Spinal cord (tissue), 10 donors: ENCODE results near the gene CNGA1. TPM values are rescaled to one million over a fixed set of nuclear protein-coding genes. Genes with fewer than 3 reads are reported as not detected.

Experiments used
- DNase-seq, 6 donors: peaks; one replicate each; pipeline versions ENCODE4 v3.0.0 to v3.0.0-alpha.2; 2013 to 2015; ENCODE audit warnings: low spot score in 6 of 6, low read depth in 4 of 6
- H3K27ac ChIP-seq: one replicate; pipeline ENCODE4 v1.5.1; 2013; ENCODE audit warnings: low read depth, low read length, control low read depth
- H3K27me3 ChIP-seq: one replicate; pipeline ENCODE4 v1.6.1; 2013; ENCODE audit warnings: low read length; ENCODE audit not compliant: control insufficient read depth, insufficient read depth
- H3K36me3 ChIP-seq: one replicate; pipeline ENCODE4 v1.6.1; 2013; ENCODE audit warnings: low read length; ENCODE audit not compliant: control insufficient read depth, insufficient read depth
- H3K4me1 ChIP-seq: one replicate; pipeline ENCODE4 v1.6.1; 2013; ENCODE audit warnings: low read length; ENCODE audit not compliant: control insufficient read depth, insufficient read depth
- H3K4me3 ChIP-seq: one replicate; pipeline ENCODE4 v1.5.1; 2013; ENCODE audit warnings: low read depth, low read length, control low read depth
- H3K9me3 ChIP-seq: one replicate; pipeline ENCODE4 v1.6.1; 2013; ENCODE audit warnings: low read length; ENCODE audit not compliant: control insufficient read depth, insufficient read depth
- WGBS: methylation state at CpG from one replicate; pipeline ENCODE4 v1.1.5; 2013; ENCODE audit warnings: missing lambda C conversion rate; ENCODE audit not compliant: insufficient coverage; 5-methylcytosine and 5-hydroxymethylcytosine counted together
- long read RNA-seq, 4 donors: transcript quantifications; one replicate each; lab custom pipeline, GENCODE V29; 2026
- polyA plus RNA-seq, 2 donors: library from polyadenylated mRNA; unstranded; fragments of 120-200 nt; gene quantifications; one replicate each; pipeline ENCODE4 v1.2.1, GENCODE V29; 2013; ENCODE audit not compliant: insufficient read length in 2 of 2
- total RNA-seq, 2 donors: library from RNA; depleted of rRNA in 1 of 2; stranded (reverse); fragments of 120-200 nt in 1 of 2; fragments of >200 nt in 1 of 2; gene quantifications; one replicate each; pipeline versions ENCODE4 v1.2.3 to v1.2.4, GENCODE V29; 2013 to 2014
- donor health status: healthy.

The CNGA1 gene
- 1 to 10 TPM in 1 of 2 donors, under 1 TPM in 1; 0.61 to 1.1 TPM for total RNA-seq
- polyA plus RNA-seq = under 1 TPM; 0.06 to 0.49 TPM
- long read RNA-seq, donor 1 = 0 reads
- long read RNA-seq, donor 2 = 0 reads
- long read RNA-seq, donor 3 = 0 reads
- long read RNA-seq, donor 4 = 0 reads

- Histone ChIP-seq H3K27me3 (peaks cover 18% of the 10 kb centered on the region), H3K9me3 (no peaks in the 10 kb centered on the region), H3K4me3 (peak within 1 kb of the TSS; percentile 74), H3K36me3 (no peaks in the 10 kb centered on the region), H3K4me1 (peaks cover 16% of the 10 kb centered on the region), H3K27ac (no peak within 1 kb of the TSS)
- peak in 5 of 6 donors; percentile 26 to 82 (median 42) for DNase-seq
- 2% methylated on average over 54 of the region's 60 CpGs for WGBS
Measured at GRCh38 chr4:48016141-48017107, at the start of gene CNGA1, which contains the start of gene NIPAL1. CNGA1 (minus strand) TSS chr4:48016681; CDS start chr4:47952689, 63,992 bp downstream. NIPAL1 (plus strand) TSS chr4:48016772; CDS start chr4:48016840, 68 bp downstream.

- Histone ChIP-seq H3K4me1 (no peaks in the 10 kb centered on the region), H3K36me3 (no peaks in the 10 kb centered on the region), H3K27ac (no peak overlapping the region), H3K27me3 (no peaks in the 10 kb centered on the region), H3K4me3 (no peak overlapping the region), H3K9me3 (no peaks in the 10 kb centered on the region)
- 100% methylated on average over 1 of the region's 1 CpG for WGBS
- no peak for DNase-seq
Measured at GRCh38 chr4:48065587-48066052, 49.1 kb upstream of the CNGA1 start.

- Histone ChIP-seq H3K36me3 (no peaks in the 10 kb centered on the region), H3K27ac (no peak overlapping the region), H3K9me3 (no peaks in the 10 kb centered on the region), H3K27me3 (no peaks in the 10 kb centered on the region), H3K4me3 (no peak overlapping the region), H3K4me1 (no peaks in the 10 kb centered on the region)
- 89% methylated on average over 3 of the region's 3 CpGs for WGBS
- no peak for DNase-seq
Measured at GRCh38 chr4:48064349-48064748, 47.9 kb upstream of the CNGA1 start.

- Histone ChIP-seq H3K4me1 (no peaks in the 10 kb centered on the region), H3K9me3 (no peaks in the 10 kb centered on the region), H3K36me3 (no peaks in the 10 kb centered on the region), H3K27ac (no peak overlapping the region), H3K4me3 (no peak overlapping the region), H3K27me3 (no peaks in the 10 kb centered on the region)
- 93% methylated on average over 2 of the region's 5 CpGs for WGBS
- no peak for DNase-seq
Measured at GRCh38 chr4:48058617-48059530, 42.4 kb upstream of the CNGA1 start.

- Histone ChIP-seq H3K9me3 (no peaks in the 10 kb centered on the region), H3K27ac (no peak overlapping the region), H3K36me3 (no peaks in the 10 kb centered on the region), H3K4me3 (no peak overlapping the region), H3K4me1 (no peaks in the 10 kb centered on the region), H3K27me3 (no peaks in the 10 kb centered on the region)
- 80% methylated on average over 1 of the region's 1 CpG for WGBS
- DNase-seq = no peak
Measured at GRCh38 chr4:48051078-48051477, 34.6 kb upstream of the CNGA1 start.

GRCh38 chr4:48049483-48049882 lies 33.0 kb upstream of the CNGA1 start:
- no peaks in the 10 kb centered on the region for H3K27me3 ChIP-seq
- WGBS = 84% methylated on average over 7 of the region's 8 CpGs

GRCh38 chr4:48047896-48048295 lies 31.4 kb upstream of the CNGA1 start:
- no peak for DNase-seq
- no peaks in the 10 kb centered on the region for H3K27me3 ChIP-seq
- no peaks in the 10 kb centered on the region for H3K4me1 ChIP-seq
- no peak overlapping the region for H3K27ac ChIP-seq
- no peaks in the 10 kb centered on the region for H3K9me3 ChIP-seq
- H3K36me3 ChIP-seq = no peaks in the 10 kb centered on the region
- no CpG with 5 or more reads among the region's 1 CpG for WGBS
- H3K4me3 ChIP-seq = no peak overlapping the region

More at GRCh38 chr4:48049483-48049882, 33.0 kb upstream of the CNGA1 start:
- Histone ChIP-seq H3K4me1 (no peaks in the 10 kb centered on the region), H3K36me3 (no peaks in the 10 kb centered on the region), H3K9me3 (no peaks in the 10 kb centered on the region), H3K27ac (no peak overlapping the region), H3K4me3 (no peak overlapping the region)
- no peak for DNase-seq

- Histone ChIP-seq H3K4me3 (no peak overlapping the region), H3K9me3 (no peaks in the 10 kb centered on the region), H3K4me1 (no peaks in the 10 kb centered on the region), H3K27me3 (no peaks in the 10 kb centered on the region), H3K27ac (no peak overlapping the region), H3K36me3 (no peaks in the 10 kb centered on the region)
- WGBS = 59% methylated on average over 2 of the region's 3 CpGs
- DNase-seq = no peak
Measured at GRCh38 chr4:48047421-48047844, 31.0 kb upstream of the CNGA1 start.

GRCh38 chr4:48046059-48046458 lies 29.6 kb upstream of the CNGA1 start:
- Histone ChIP-seq H3K4me3 (no peak overlapping the region), H3K4me1 (no peaks in the 10 kb centered on the region), H3K9me3 (no peaks in the 10 kb centered on the region), H3K27me3 (no peaks in the 10 kb centered on the region), H3K27ac (no peak overlapping the region), H3K36me3 (no peaks in the 10 kb centered on the region)
- no peak for DNase-seq
- 60% methylated on average over 3 of the region's 3 CpGs for WGBS
